K562 (cell line): ENCODE data around the gene SPDL1. TPM values are rescaled to one million over a fixed set of nuclear protein-coding genes. Genes with fewer than 3 reads are reported as not detected.

ENCODE experiments used
- ATF4 ChIP-seq: fragments of 450-650 bp; formaldehyde crosslinking; IDR thresholded peaks from 2 replicates; pipeline ENCODE4 v1.4.0; 2022; ENCODE audit warnings: mild to moderate bottlenecking, moderate library complexity
- CBFA2T3 ChIP-seq: fragments of 450-650 bp; IDR thresholded peaks from 2 replicates; pipeline ENCODE4 v1.6.1; 2017
- DLX4 ChIP-seq: fragments of 250-450 bp; sonication (Bioruptor Pico); IDR thresholded peaks from 2 replicates; pipeline ENCODE4 v1.6.1; 2021; ENCODE audit warnings: mild to moderate bottlenecking
- E2F6 ChIP-seq, 2 experiments: IDR thresholded peaks; 2 replicates each; pipeline ENCODE4 v1.6.1; 2011; ENCODE audit warnings: borderline replicate concordance in 1 of 2, control low read depth in 1 of 2, low read depth in 1 of 2, low read length in 1 of 2, mild to moderate bottlenecking in 1 of 2, mixed read lengths in 1 of 2, moderate library complexity in 1 of 2; ENCODE audit not compliant: insufficient read depth in 1 of 2, insufficient read length in 1 of 2, poor library complexity in 1 of 2, severe bottlenecking in 1 of 2; ENCODE audit errors: extremely low read depth in 1 of 2
- FOS ChIP-seq: IDR thresholded peaks from 3 replicates; pipeline ENCODE4 v1.6.1; 2011; ENCODE audit not compliant: insufficient read length; ENCODE audit errors: extremely low read depth
- NR0B1 ChIP-seq: fragments of 450-650 bp; IDR thresholded peaks from one replicate; pipeline ENCODE4 v1.6.1; 2018; ENCODE audit warnings: mild to moderate bottlenecking, moderate library complexity; ENCODE audit not compliant: partially characterized antibody
- PHF21A ChIP-seq: fragments of 450-650 bp; IDR thresholded peaks from 2 replicates; pipeline ENCODE4 v1.6.1; 2017; ENCODE audit warnings: low read depth, borderline replicate concordance
- SMARCB1 ChIP-seq: IDR thresholded peaks from 2 replicates; pipeline ENCODE4 v1.6.1; 2011; ENCODE audit warnings: improper control_type of control experiment, low read depth; ENCODE audit not compliant: insufficient read length
- ZNF134 ChIP-seq: fragments of 250-450 bp; sonication (Bioruptor Pico); conservative IDR thresholded peaks from 2 replicates; pipeline ENCODE4 v1.4.0; 2020
- ZNF212 ChIP-seq: fragments of 450-650 bp; formaldehyde crosslinking; IDR thresholded peaks from 2 replicates; pipeline ENCODE4 v1.4.0; 2020; ENCODE audit warnings: mild to moderate bottlenecking
- ZNF644 ChIP-seq: fragments of 200-800 bp; sonication (Bioruptor generic); IDR thresholded peaks from 2 replicates; pipeline ENCODE4 v1.6.1; 2016; ENCODE audit warnings: low read depth, missing genetic modification characterization, missing compliant biosample characterization
- polyA plus RNA-seq, 8 experiments: library from polyadenylated mRNA; depleted of rRNA in 4 of 8; stranded (reverse) in 5 of 8; unstranded in 3 of 8; fragments of >200 nt; fragmentation: Nextera tagmentation in 2 of 8; fragmentation: Illumina TruSeq in 1 of 8; extraction: Ambion mirVana in 2 of 8; extraction: Trizol in 1 of 8; gene quantifications; 2 replicates each; pipeline versions ENCODE4 v1.2.1 to v1.2.3, GENCODE V29; 2011 to 2014; ENCODE audit warnings: inconsistent platforms in 1 of 8, missing spikeins in 1 of 8
- total RNA-seq, 7 experiments: library from RNA; depleted of rRNA in 6 of 7; stranded (reverse); fragments of >200 nt in 6 of 7; fragmentation: Illumina TruSeq in 2 of 7; extraction: Trizol in 2 of 7; gene quantifications; 2 replicates each; pipeline versions ENCODE4 v1.2.1 to v1.2.3, GENCODE V29; 2011 to 2021; ENCODE audit warnings: low replicate concordance in 1 of 7
- TF ChIP-seq, protein P1 (sequence below): fragments of 450-650 bp; IDR thresholded peaks from 2 replicates; pipeline ENCODE4 v1.6.1; 2016; ENCODE audit warnings: mild to moderate bottlenecking, moderate library complexity

SPDL1 gene
- total and polyA plus RNA-seq, 9 of the 15 experiments (the other 6 are each of a cell fraction or from before 2014, with no cell fraction given): 32.4 to 59.6 (median 49.0) TPM

- TF ChIP-seq, protein P1, sequence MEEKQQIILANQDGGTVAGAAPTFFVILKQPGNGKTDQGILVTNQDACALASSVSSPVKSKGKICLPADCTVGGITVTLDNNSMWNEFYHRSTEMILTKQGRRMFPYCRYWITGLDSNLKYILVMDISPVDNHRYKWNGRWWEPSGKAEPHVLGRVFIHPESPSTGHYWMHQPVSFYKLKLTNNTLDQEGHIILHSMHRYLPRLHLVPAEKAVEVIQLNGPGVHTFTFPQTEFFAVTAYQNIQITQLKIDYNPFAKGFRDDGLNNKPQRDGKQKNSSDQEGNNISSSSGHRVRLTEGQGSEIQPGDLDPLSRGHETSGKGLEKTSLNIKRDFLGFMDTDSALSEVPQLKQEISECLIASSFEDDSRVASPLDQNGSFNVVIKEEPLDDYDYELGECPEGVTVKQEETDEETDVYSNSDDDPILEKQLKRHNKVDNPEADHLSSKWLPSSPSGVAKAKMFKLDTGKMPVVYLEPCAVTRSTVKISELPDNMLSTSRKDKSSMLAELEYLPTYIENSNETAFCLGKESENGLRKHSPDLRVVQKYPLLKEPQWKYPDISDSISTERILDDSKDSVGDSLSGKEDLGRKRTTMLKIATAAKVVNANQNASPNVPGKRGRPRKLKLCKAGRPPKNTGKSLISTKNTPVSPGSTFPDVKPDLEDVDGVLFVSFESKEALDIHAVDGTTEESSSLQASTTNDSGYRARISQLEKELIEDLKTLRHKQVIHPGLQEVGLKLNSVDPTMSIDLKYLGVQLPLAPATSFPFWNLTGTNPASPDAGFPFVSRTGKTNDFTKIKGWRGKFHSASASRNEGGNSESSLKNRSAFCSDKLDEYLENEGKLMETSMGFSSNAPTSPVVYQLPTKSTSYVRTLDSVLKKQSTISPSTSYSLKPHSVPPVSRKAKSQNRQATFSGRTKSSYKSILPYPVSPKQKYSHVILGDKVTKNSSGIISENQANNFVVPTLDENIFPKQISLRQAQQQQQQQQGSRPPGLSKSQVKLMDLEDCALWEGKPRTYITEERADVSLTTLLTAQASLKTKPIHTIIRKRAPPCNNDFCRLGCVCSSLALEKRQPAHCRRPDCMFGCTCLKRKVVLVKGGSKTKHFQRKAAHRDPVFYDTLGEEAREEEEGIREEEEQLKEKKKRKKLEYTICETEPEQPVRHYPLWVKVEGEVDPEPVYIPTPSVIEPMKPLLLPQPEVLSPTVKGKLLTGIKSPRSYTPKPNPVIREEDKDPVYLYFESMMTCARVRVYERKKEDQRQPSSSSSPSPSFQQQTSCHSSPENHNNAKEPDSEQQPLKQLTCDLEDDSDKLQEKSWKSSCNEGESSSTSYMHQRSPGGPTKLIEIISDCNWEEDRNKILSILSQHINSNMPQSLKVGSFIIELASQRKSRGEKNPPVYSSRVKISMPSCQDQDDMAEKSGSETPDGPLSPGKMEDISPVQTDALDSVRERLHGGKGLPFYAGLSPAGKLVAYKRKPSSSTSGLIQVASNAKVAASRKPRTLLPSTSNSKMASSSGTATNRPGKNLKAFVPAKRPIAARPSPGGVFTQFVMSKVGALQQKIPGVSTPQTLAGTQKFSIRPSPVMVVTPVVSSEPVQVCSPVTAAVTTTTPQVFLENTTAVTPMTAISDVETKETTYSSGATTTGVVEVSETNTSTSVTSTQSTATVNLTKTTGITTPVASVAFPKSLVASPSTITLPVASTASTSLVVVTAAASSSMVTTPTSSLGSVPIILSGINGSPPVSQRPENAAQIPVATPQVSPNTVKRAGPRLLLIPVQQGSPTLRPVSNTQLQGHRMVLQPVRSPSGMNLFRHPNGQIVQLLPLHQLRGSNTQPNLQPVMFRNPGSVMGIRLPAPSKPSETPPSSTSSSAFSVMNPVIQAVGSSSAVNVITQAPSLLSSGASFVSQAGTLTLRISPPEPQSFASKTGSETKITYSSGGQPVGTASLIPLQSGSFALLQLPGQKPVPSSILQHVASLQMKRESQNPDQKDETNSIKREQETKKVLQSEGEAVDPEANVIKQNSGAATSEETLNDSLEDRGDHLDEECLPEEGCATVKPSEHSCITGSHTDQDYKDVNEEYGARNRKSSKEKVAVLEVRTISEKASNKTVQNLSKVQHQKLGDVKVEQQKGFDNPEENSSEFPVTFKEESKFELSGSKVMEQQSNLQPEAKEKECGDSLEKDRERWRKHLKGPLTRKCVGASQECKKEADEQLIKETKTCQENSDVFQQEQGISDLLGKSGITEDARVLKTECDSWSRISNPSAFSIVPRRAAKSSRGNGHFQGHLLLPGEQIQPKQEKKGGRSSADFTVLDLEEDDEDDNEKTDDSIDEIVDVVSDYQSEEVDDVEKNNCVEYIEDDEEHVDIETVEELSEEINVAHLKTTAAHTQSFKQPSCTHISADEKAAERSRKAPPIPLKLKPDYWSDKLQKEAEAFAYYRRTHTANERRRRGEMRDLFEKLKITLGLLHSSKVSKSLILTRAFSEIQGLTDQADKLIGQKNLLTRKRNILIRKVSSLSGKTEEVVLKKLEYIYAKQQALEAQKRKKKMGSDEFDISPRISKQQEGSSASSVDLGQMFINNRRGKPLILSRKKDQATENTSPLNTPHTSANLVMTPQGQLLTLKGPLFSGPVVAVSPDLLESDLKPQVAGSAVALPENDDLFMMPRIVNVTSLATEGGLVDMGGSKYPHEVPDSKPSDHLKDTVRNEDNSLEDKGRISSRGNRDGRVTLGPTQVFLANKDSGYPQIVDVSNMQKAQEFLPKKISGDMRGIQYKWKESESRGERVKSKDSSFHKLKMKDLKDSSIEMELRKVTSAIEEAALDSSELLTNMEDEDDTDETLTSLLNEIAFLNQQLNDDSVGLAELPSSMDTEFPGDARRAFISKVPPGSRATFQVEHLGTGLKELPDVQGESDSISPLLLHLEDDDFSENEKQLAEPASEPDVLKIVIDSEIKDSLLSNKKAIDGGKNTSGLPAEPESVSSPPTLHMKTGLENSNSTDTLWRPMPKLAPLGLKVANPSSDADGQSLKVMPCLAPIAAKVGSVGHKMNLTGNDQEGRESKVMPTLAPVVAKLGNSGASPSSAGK: no peak
- TF ChIP-seq ZNF134 (CRISPR knock-in tag) (0 out of 2 replicates have a peak, but pooled peaks have one; percentile 8), DLX4 (CRISPR knock-in tag) (no peak), E2F6 (IDR thresholded peaks at IDR 0.05; ENCODE audit: borderline replicate concordance in 1 of 2, extremely low read depth in 1 of 2, insufficient read depth in 1 of 2, insufficient read length in 1 of 2, low read depth in 1 of 2, low read length in 1 of 2, poor library complexity in 1 of 2, severe bottlenecking in 1 of 2) (no peak), ATF4 (CRISPR knock-in tag) (no peak), ZNF644 (no peak), ZNF212 (CRISPR knock-in tag) (no peak), NR0B1 (no peak), FOS (no peak), SMARCB1 (no peak), PHF21A (no peak), CBFA2T3 (peak; percentile 83)
Observed at GRCh38 chr5:169650701-169651331, 67.2 kb downstream of the SPDL1 start (continued).
